GM18519 (cell line): ENCODE results near the gene C1orf146.
"Not testable (repeated sequence)": the region's sequence is repeated elsewhere in the genome, so short reads cannot be mapped to it uniquely, and the experiment has no call there.

Experiments
- ATAC-seq: cut with Tn5 transposase; IDR thresholded peaks from one replicate; pipeline ENCODE4 v1.9.1; 2021; ENCODE audit warnings: mild to moderate bottlenecking, moderate library complexity; ENCODE audit not compliant: unreplicated experiment, low FRiP score

C1orf146 gene

GRCh38 chr1:92273039-92273438 is 55.3 kb downstream of the C1orf146 start:
- no peak for ATAC-seq

GRCh38 chr1:92274939-92275338 is 57.2 kb downstream of the C1orf146 start:
- ATAC-seq: no peak

- no peak for ATAC-seq
Measured at GRCh38 chr1:92276082-92276481, 58.4 kb downstream of the C1orf146 start.

GRCh38 chr1:92277105-92277723 is 59.5 kb downstream of the C1orf146 start:
- ATAC-seq: no peak

GRCh38 chr1:92279781-92280180 is 62.1 kb downstream of the C1orf146 start:
- not testable (repeated sequence) for ATAC-seq

- ATAC-seq: not testable (repeated sequence)
Measured at GRCh38 chr1:92281411-92281810, 63.7 kb downstream of the C1orf146 start.

- ATAC-seq: no peak
Measured at GRCh38 chr1:92291372-92291999, 73.8 kb downstream of the C1orf146 start.
